ENCODE data around the gene MCEE.

Gene MCEE

DNA sequence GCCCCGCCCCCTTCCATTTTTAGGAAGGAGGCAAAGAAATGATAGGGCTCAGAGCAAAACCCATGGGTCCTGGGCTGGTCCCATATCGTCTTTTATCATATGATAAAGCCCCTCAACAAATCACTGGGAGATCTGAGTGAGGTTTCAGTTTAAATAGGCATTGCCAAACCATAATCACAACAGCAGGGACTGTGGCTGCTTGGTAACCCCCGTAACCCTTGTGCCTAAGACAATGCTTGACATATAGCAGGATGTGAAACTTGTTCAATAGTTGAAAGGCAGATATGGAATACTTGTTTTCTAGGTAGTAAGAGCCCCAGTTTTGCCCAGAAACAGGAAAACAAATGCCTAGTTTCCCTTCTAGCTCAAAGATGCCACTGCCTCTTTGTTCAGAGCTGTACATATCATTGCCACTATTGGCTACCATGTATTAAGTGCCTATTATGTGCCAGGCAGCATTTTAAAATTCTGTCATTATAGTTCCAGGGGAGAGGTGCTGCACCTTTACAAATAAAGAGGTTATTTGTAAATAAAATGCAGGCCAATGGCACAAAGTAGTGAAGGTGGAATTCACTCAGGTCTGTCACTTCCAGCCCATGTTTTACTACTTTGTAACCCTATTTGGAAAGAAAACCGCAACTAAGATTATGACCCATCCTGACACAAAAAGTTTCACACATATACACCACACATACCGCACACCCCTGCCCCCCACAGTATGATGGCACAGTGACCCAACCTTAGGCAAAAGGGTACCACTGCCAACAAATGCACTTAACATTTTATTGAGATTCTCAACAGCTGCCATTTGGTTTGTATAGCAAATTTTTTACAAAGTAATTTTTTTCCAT lies 47.4 kb downstream of the MCEE start:
- no peak for DNase-seq

GRCh38 chr2:71078624-71079023 lies 51.4 kb downstream of the MCEE start:
- DNase-seq: no peak

DNA sequence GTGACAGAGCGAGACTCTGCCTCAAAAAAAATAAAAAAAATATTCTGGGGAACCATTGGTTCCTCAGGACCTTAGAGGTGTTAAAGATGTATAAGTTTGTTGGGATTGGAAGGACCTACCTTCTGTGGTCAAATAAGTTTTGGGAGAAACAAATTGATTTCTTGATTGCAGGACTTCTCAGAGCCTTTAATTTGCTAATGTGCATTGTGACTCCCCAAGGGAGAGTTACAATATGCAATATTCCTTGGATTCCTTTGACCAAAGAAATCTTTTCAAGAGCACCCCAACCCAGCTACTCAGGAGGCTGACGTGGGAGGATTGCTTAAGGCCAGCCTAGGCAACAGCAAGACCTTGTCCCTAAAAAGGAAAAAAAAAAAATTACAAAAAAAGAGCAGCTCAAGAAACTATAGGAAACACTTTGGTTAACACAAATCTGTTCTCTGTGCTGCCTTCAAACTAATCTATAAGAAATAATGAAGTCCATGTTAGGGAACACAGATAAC lies 55.1 kb downstream of the MCEE start:
- no peak for DNase-seq

GRCh38 chr2:71073475-71073874 lies 56.6 kb downstream of the MCEE start:
- DNase-seq: no peak

- DNase-seq: no peak
These were observed 57.5 kb downstream of the MCEE start for GRCh38 chr2:71072492-71072891.

DNA sequence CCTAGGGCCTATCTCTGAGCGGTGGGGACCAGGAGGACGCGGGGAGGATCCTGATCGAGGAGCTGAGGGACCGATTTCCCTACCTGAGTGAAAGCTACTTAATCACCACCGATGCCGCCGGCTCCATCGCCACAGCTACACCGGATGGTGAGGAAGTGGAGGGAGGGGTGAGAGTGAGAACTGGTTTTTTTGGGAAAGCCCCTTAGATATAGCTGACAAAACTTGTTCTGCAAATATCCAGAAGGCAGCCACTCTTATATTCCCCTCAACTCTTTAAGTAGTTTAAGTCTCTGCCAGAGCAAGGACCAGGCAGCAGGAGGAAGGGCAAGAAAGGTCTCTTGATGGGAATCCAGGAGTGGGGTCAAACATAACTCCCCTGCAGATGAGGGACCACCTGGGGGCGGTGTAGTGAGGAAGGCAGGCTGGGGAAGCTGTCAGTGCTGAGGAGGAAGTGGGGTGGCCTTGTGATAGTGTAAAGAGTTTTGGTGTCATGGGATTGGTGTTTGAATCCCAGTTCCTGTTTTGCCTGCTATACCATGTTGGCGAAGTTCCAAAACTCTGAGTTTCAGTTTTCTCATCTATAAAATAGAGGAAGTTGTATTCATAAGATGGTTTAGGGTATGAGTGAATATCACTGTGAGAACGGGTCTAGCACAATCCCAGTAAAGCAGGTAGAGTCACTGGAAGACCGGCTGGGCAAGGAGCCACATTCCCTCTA lies 58.2 kb downstream of the MCEE start:
- peak in 5 of 14 donors; percentile 7 to 50 (median 43) for DNase-seq

GRCh38 chr2:71070294-71071093 lies 59.5 kb downstream of the MCEE start:
- DNase-seq: peak in 2 of 14 donors; percentile 11 to 18

DNA sequence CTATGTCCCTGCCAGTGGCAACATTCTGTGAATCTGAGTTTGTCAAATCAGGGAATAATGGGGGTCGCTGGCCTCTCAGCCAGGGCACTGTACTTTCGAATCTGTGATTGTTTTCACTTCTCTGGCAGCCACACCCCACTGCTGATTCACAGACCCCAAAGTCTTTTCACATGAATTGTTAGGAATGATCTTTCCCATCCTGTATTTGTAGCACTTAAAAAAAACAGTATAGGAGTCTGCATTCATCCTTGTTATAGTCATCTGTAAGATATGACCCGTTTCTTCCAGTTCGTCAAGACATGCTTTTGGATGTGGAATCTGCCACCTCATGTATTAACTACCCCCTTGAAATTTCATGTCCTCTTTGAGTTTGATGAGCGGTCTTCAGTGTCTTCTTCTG lies 60.7 kb downstream of the MCEE start:
- DNase-seq: no peak

GRCh38 chr2:71068218-71069035 lies 61.6 kb downstream of the MCEE start, which contains the start of gene NAGK:
Gene NAGK, plus strand, starts transcription at chr2:71068648. Its CDS starts 36 bp downstream, at chr2:71068684.
- DNase-seq: peak; percentile 97 to 100 (median 100)

DNA sequence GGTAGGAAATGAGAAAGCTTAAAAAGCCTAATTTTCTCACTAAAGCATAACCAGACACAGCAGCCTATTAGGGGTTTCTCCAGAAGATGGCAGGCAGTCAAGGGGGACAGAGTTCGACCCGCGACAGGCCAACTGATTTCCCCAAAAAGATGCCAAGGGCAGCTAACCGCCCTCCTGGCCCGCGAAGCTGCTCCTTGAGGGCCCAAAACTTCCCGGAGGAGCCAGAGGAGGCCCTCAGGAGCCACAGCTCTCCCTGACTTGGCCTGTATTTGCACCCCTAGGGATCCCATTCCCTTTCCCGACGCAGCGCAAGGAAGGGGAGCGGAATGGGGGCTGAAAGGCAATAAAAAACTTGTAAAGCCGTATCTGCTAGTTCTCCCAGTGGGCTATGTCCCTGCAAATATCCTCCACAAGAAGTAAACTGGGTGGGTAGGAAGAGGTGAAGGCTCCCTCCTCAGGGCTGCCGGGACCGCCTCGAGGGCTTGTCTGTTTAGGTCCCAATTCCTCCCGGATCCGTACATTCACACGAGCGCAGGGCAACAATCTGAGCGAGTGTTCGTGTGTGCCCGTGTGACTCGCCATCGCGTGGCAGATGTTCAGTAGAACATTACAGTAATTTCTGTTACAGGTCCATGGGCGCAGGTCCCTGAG lies 62.3 kb downstream of the MCEE start:
- no peak for DNase-seq

GRCh38 chr2:71066856-71067255 lies 63.2 kb downstream of the MCEE start:
- no peak for DNase-seq

DNA sequence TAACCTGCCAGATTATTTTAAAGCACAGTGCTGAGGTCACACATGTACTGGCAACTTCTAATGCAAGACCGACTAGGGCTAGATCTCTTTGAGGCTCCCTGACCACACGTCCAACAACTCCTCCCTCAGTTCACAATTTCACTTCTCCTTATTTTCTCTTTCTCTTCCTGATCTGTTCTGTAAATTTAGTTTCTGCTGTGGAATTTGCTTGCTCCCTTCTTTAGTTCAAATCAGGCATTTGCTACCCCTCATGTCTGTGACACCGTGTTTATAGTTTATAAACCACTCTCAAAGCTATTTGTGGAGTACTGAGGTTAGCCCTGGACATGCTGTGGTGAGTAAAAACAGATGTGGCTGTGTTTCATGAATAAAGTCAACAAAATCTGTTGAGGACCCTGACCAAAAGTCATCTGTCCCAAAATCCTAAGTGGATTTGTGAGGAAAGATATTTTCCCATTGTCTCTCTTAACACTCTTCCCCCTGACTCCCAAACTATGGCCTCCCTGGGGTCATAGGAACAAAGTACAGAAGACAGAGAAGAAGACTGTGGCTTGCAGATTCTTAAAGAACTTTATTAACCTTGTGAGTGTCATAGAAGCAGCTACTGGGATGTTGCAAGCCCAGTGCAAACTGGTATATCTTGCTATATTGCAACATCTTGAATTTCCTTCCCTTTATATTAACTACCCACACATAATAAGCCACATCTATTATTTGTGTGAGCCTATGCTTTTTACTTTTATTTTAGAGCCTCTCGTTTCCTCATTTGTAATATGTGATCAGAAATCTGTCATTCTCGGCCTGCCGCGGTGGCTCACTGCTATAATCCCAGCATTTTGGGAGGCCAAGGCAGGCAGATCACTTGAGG lies 65.0 kb downstream of the MCEE start:
- peak in 1 of 14 donors; percentile 33 for DNase-seq

DNA sequence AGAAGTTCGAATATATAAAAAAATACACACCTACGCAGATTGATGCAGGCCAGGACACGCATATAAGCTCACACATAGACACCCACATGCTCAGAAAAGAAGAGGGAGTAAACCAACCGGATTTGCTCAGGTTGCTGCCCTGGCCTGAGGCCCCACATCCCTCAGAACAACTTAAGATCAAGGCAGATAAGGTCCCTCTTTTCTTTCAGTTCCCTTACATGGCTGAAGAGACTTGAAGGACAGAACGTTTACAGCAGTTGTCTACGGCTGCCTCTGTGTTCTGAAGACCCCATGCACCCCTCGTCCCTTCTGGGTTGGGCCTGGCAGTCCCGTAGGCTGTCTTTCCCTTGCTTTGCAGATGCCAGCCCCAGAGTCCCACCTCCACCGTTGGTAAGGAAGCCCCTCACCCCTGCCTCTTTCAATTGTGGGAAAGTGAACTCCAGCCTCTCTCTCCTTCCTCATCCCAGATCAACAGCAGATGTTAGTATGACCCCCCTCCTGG lies 65.9 kb downstream of the MCEE start:
- DNase-seq: no peak

GRCh38 chr2:71063216-71063615 lies 66.8 kb downstream of the MCEE start:
- DNase-seq: no peak

- no peak for DNase-seq
These were observed 69.2 kb downstream of the MCEE start for GRCh38 chr2:71060871-71061270.

DNA sequence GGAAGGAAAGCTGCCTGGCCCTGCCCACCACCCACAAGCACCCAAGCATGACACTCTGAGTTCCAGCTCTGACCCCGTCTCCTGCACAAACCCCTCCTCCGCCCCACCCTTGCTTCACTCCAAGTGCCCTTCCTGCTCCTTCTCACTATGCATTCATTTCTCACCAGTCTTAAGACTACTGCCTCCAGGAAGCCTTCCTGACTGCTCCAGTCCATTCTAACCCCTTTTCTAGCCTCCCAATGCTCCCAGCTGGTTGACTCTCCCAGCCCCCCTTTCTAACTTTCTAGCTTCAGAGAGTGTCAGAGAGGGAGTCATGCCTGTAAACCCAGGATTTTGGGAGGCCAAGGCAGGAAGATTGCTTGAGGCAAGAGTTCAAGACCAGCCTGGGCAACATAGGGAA lies 69.8 kb downstream of the MCEE start:
- no peak for DNase-seq

Measured in C1 segment of cervical spinal cord (tissue), 14 donors.